ENCODE measurements around the gene NRM. TPM values are rescaled to one million over a fixed set of nuclear protein-coding genes. Genes with fewer than 3 reads are reported as not detected.
"Not testable (repeated sequence)": the region's sequence is repeated elsewhere in the genome, so short reads cannot be mapped to it uniquely, and the experiment has no call there.

NRM gene
- total and polyA plus RNA-seq, 8 donors: 13.1 to 55.1 (median 38.1) TPM

GRCh38 chr6:30722280-30723112 is 31.7 kb upstream of the NRM start:
- intact Hi-C loops (cut with DNase I): loop anchor here in 1 of 2 donors (2.0 kb wide), 1 partner anchor 44 kb away; no protein-coding TSS in a partner anchor
- Histone ChIP-seq H3K9me3 (no peaks in the 10 kb centered on the region), H3K4me3 (peak overlapping the region; percentile 80), H3K27ac (peak overlapping the region; percentile 74 to 94), H3K36me3 (peaks cover 8 to 59% of the 10 kb centered on the region in 2 donors), H3K4me1 (peaks cover 28 to 66% of the 10 kb centered on the region in 2 donors), H3K27me3 (no peaks in the 10 kb centered on the region)
- TF ChIP-seq, protein P1, sequence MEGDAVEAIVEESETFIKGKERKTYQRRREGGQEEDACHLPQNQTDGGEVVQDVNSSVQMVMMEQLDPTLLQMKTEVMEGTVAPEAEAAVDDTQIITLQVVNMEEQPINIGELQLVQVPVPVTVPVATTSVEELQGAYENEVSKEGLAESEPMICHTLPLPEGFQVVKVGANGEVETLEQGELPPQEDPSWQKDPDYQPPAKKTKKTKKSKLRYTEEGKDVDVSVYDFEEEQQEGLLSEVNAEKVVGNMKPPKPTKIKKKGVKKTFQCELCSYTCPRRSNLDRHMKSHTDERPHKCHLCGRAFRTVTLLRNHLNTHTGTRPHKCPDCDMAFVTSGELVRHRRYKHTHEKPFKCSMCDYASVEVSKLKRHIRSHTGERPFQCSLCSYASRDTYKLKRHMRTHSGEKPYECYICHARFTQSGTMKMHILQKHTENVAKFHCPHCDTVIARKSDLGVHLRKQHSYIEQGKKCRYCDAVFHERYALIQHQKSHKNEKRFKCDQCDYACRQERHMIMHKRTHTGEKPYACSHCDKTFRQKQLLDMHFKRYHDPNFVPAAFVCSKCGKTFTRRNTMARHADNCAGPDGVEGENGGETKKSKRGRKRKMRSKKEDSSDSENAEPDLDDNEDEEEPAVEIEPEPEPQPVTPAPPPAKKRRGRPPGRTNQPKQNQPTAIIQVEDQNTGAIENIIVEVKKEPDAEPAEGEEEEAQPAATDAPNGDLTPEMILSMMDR (IDR thresholded peaks at IDR 0.05): peak; percentile 91 to 94
- ATAC-seq: peak; percentile 27
- peak; percentile 78 to 93 (median 83) for DNase-seq

DNA sequence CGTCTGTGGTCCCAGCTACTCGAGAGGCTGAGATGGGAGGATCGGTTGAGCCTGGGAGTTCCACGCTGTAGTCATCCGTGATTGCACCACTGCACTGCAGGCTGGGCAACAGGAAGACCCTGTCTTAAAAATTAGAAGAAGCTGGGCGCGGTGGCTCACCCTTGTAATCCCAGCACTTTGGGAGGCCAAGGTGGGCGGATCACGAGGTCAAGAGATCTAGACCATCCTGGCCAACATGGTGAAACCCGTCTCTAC is 31.2 kb upstream of the NRM start:
- H3K9me3 ChIP-seq, ATAC-seq, DNase-seq, H3K27me3 ChIP-seq: not testable (repeated sequence)
- Histone ChIP-seq H3K4me1 (peaks cover 28 to 67% of the 10 kb centered on the region in 2 donors), H3K4me3 (peak overlapping the region; percentile 80), H3K27ac (peak overlapping the region; percentile 74 to 94), H3K36me3 (peaks cover 8 to 54% of the 10 kb centered on the region in 2 donors)
- intact Hi-C loops (cut with DNase I): loop anchor here in 1 of 2 donors (2.0 kb wide), 1 partner anchor 43 kb away; no protein-coding TSS in a partner anchor

GRCh38 chr6:30721198-30722024 is 30.6 kb upstream of the NRM start:
- ATAC-seq (peak; percentile 74), DNase-seq (peak; percentile 89 to 97 (median 94))
- peaks cover 30 to 72% of the 10 kb centered on the region in 2 donors for H3K4me1 ChIP-seq
- peak overlapping the region; percentile 80 for H3K4me3 ChIP-seq
- peak overlapping the region; percentile 94 for H3K27ac ChIP-seq
- peaks cover 8 to 48% of the 10 kb centered on the region in 2 donors for H3K36me3 ChIP-seq
- TF ChIP-seq, protein P1 (IDR thresholded peaks at IDR 0.05): peak; percentile 46 to 72
- intact Hi-C loops (cut with DNase I): loop anchor here in 1 of 2 donors (2.0 kb wide), 1 partner anchor 43 kb away; no protein-coding TSS in a partner anchor
- H3K27me3 ChIP-seq: no peaks in the 10 kb centered on the region
- H3K9me3 ChIP-seq: no peaks in the 10 kb centered on the region

DNA sequence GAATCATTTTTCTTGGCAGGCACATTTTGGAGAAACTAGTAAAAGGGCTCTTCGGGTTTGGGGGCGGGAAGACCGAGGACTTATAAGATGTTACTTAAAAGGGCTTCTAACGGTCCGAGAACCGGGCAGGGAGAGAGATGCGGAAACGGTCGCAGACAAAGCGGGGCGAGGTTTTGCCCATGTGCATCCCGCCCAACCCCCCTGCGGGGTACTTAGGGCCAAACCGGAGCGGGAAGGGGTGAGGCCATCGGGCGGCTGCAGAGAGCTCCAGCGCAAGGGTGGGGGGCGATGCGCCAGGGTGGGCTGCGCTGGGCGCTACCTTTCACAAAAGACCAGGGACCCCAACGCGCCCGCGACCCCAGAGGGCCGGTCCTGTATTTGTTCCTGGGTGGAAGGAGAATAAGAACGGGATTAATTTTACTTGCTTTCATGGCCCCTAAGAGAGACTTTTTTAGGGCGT is 30.0 kb upstream of the NRM start:
- intact Hi-C loops (cut with DNase I): no loop called here
- Histone ChIP-seq H3K27me3 (no peaks in the 10 kb centered on the region), H3K4me3 (peak overlapping the region; percentile 80), H3K27ac (peak overlapping the region; percentile 94), H3K36me3 (peaks cover 8 to 42% of the 10 kb centered on the region in 2 donors), H3K4me1 (peaks cover 33 to 73% of the 10 kb centered on the region in 2 donors), H3K9me3 (no peaks in the 10 kb centered on the region)
- DNase-seq: peak; percentile 52 to 89 (median 80)
- peak; percentile 32 for ATAC-seq
- TF ChIP-seq, protein P1 (IDR thresholded peaks at IDR 0.05): no peak

DNA sequence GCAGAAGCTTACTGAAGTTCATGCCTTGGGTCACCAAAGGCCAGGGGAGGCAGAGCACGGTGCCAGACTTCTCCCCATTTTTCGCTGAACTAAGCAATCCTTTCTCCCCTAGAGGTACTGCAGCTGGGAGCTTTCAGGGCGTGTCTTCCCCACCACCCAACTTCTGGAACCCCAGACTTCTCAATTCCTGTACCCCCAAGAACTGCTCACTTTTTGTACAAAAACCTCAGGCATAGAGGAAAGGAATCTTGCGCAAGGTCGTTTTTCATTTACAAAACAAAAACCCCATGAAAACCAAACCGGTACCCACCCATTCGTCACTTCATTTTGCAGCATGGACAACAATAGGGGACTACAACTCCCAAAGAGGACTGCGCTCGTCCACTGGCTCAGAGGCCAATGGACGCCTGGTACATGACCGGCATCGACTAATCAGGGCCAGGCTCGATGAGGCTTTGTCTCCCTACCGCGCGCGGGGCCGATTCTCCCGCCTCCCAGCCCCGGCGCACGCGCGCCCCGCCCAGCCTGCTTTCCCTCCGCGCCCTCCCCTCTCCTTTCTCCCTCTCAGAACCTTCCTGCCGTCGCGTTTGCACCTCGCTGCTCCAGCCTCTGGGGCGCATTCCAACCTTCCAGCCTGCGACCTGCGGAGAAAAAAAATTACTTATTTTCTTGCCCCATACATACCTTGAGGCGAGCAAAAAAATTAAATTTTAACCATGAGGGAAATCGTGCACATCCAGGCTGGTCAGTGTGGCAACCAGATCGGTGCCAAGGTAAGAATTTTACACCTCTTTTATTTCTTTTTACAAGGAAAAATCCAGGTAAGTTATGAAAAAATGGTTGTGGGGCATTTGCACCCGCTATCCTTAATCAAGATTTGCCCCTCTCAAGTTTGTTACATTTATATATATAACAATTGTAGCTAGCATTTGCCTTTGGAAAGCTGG is 29.3 kb upstream of the NRM start, which contains the start of gene TUBB:
Gene TUBB, plus strand, starts transcription at position 562 of the 947 bp plus-strand sequence. Its CDS starts 155 bp downstream, at position 717.
- TF ChIP-seq, protein P1 (IDR thresholded peaks at IDR 0.05): no peak
- H3K4me3 ChIP-seq: peak within 1 kb of the TSS; percentile 80
- H3K27ac ChIP-seq: peak within 1 kb of the TSS; percentile 94
- no peaks in the 10 kb centered on the region for H3K9me3 ChIP-seq
- intact Hi-C loops (cut with DNase I): no loop called here
- DNase-seq (peak; percentile 95 to 99 (median 98)), ATAC-seq (peak; percentile 79)
- H3K27me3 ChIP-seq: no peaks in the 10 kb centered on the region
- peaks cover 33 to 73% of the 10 kb centered on the region in 2 donors for H3K4me1 ChIP-seq
- peaks cover 8 to 35% of the 10 kb centered on the region in 2 donors for H3K36me3 ChIP-seq
